Measurements from ENCODE around the gene TNN. TPM values are rescaled to one million over a fixed set of nuclear protein-coding genes. Genes with fewer than 3 reads are reported as not detected.

Gene TNN
- total RNA-seq, 1 donor from 2014 or later = 0.26 TPM

- no peak overlapping the region for H3K4me3 Mint-ChIP-seq
- no peak overlapping the region for H3K27ac Mint-ChIP-seq (ENCODE audit: unreplicated experiment)
- no peak for TF ChIP-seq CTCF (conservative IDR thresholded peaks at IDR 0.05)
Measured at GRCh38 chr1:175050992-175051391, 16.6 kb upstream of the TNN start.

GRCh38 chr1:175054736-175055135 is 12.9 kb upstream of the TNN start:
- H3K27ac Mint-ChIP-seq (ENCODE audit: unreplicated experiment) = no peak overlapping the region

More at GRCh38 chr1:175050992-175051391, 16.6 kb upstream of the TNN start:
- Mint-ChIP-seq H3K27me3 (ENCODE audit: low read depth) (no peaks in the 10 kb centered on the region), H3K36me3 (ENCODE audit: low read depth) (peaks cover 7% of the 10 kb centered on the region), H3K9me3 (peaks cover 6% of the 10 kb centered on the region), H3K4me1 (peaks cover under 1% of the 10 kb centered on the region)
- DNase-seq (ENCODE audit: low read depth, low spot score) = no peak

DNA sequence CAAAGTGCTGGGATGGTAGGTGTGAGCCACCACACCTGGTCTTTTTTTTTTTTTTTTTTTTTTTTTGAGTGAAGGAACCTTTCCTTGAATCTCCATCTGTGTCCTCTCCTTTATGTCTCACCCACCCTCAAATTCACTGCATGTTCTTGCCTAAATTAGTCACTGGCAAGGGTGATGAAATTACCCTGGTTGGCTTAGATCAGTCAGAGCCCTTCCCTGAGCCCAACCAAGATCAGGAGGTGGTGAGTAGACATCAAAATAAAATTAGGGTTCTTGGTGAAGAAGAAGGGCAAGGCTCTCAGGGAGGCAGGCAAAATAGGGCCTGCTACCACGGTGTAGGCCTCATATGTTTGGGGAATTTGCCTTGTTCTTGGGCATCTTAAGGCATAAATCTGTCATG is 5.3 kb upstream of the TNN start:
- no peak for DNase-seq (ENCODE audit: low read depth, low spot score)
- Mint-ChIP-seq H3K27ac (ENCODE audit: unreplicated experiment) (no peak overlapping the region), H3K9me3 (no peaks in the 10 kb centered on the region), H3K27me3 (ENCODE audit: low read depth) (no peaks in the 10 kb centered on the region), H3K36me3 (ENCODE audit: low read depth) (peaks cover 2% of the 10 kb centered on the region), H3K4me1 (no peaks in the 10 kb centered on the region), H3K4me3 (no peak overlapping the region)
- TF ChIP-seq CTCF (conservative IDR thresholded peaks at IDR 0.05) = no peak

More at GRCh38 chr1:175054736-175055135, 12.9 kb upstream of the TNN start:
- no peak for TF ChIP-seq CTCF (conservative IDR thresholded peaks at IDR 0.05)
- no peaks in the 10 kb centered on the region for H3K9me3 Mint-ChIP-seq
- no peak overlapping the region for H3K4me3 Mint-ChIP-seq
- DNase-seq (ENCODE audit: low read depth, low spot score) = no peak
- H3K27me3 Mint-ChIP-seq (ENCODE audit: low read depth) = no peaks in the 10 kb centered on the region
- peaks cover 2% of the 10 kb centered on the region for H3K36me3 Mint-ChIP-seq (ENCODE audit: low read depth)
- no peaks in the 10 kb centered on the region for H3K4me1 Mint-ChIP-seq

- no peaks in the 10 kb centered on the region for H3K27me3 Mint-ChIP-seq (ENCODE audit: low read depth)
- no peak overlapping the region for H3K4me3 Mint-ChIP-seq
- no peak overlapping the region for H3K27ac Mint-ChIP-seq (ENCODE audit: unreplicated experiment)
- no peaks in the 10 kb centered on the region for H3K4me1 Mint-ChIP-seq
- H3K9me3 Mint-ChIP-seq = no peaks in the 10 kb centered on the region
- no peak for TF ChIP-seq CTCF (conservative IDR thresholded peaks at IDR 0.05)
- DNase-seq (ENCODE audit: low read depth, low spot score) = no peak
- no peaks in the 10 kb centered on the region for H3K36me3 Mint-ChIP-seq (ENCODE audit: low read depth)
Measured at GRCh38 chr1:175062858-175063257, 4.8 kb upstream of the TNN start.

DNA sequence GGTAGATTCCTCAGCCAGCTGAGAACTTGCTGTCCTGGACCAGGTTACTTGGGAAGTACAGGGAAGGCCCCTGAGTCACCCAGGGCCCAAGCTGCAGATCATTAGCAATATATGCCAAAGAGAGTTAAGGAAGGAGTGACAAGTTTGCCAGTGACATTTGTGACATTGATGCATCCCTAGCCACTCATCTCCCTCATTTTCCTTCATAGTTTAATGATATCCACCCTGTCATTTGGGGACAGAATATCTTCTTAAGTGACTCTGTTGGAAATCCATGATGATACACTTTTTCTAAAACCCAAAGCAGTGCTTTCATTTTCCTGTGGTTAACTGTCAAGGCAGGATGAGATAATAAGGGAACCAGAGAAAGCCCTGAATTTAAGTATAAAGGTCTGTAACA is 3.2 kb downstream of the TNN start:
- no peaks in the 10 kb centered on the region for H3K9me3 Mint-ChIP-seq
- no peaks in the 10 kb centered on the region for H3K27me3 Mint-ChIP-seq (ENCODE audit: low read depth)
- DNase-seq (ENCODE audit: low read depth, low spot score) = no peak
- no peak overlapping the region for H3K4me3 Mint-ChIP-seq
- no peak overlapping the region for H3K27ac Mint-ChIP-seq (ENCODE audit: unreplicated experiment)
- H3K4me1 Mint-ChIP-seq = peaks cover 12% of the 10 kb centered on the region
- H3K36me3 Mint-ChIP-seq (ENCODE audit: low read depth) = no peaks in the 10 kb centered on the region
- TF ChIP-seq CTCF (conservative IDR thresholded peaks at IDR 0.05) = no peak

Data from neural crest cell (in vitro differentiated cells).